B cell (primary cell): ENCODE measurements around the gene MCM3AP. TPM values are rescaled to one million over a fixed set of nuclear protein-coding genes. Genes with fewer than 3 reads are reported as not detected.
"Not testable (repeated sequence)": the region's sequence is repeated elsewhere in the genome, so short reads cannot be mapped to it uniquely, and the experiment has no call there.

Experiments
- ATAC-seq: fragments of 200-7000 bp; cut with Tn5 transposase; one replicate; pipeline ENCODE4 v1.10.0; 2021; ENCODE audit warnings: low read depth, mild to moderate bottlenecking, moderate number of reproducible peaks, moderate library complexity
- CTCF ChIA-PET: fragments of 350-600 bp; sonication (Branson Sonifier 250); formaldehyde crosslinking; loops from one replicate; lab custom pipeline; 2021; ENCODE audit warnings: antibody characterized with exemption, inconsistent platforms; lab: Charles Lee
- POLR2A ChIA-PET: fragments of 350-600 bp; sonication (Branson Sonifier 250); formaldehyde crosslinking; loops from one replicate; lab custom pipeline; 2021; ENCODE audit warnings: antibody characterized with exemption; lab: Charles Lee
- DNase-seq: peaks from one replicate; pipeline ENCODE4 v3.0.0; 2013
- H2AFZ ChIP-seq: 2 replicates; pipeline ENCODE4 v1.6.1; 2012; ENCODE audit warnings: mild to moderate bottlenecking, low read depth, low read length; ENCODE audit not compliant: insufficient read depth, poor library complexity, severe bottlenecking
- H3K27ac ChIP-seq, 2 donors: 1 replicate in 1 of 2; 2 replicates in 1 of 2; pipeline ENCODE4 v1.5.1; 2012 to 2013; ENCODE audit warnings: low read length in 2 of 2, mild to moderate bottlenecking in 2 of 2, moderate library complexity in 1 of 2
- H3K27me3 ChIP-seq, 4 experiments: fragments of 200-600 bp in 1 of 4; sonication (generic) in 1 of 4; replicated peaks in 1 of 4; 1 replicate in 2 of 4; 2 replicates in 2 of 4; pipeline versions ENCODE4 v1.6.1 to v1.7.0; 2013 to 2016; ENCODE audit warnings: low read length in 3 of 4, mild to moderate bottlenecking in 2 of 4, mixed read lengths in 1 of 4, moderate library complexity in 1 of 4; ENCODE audit not compliant: insufficient read depth in 4 of 4, control insufficient read depth in 3 of 4; ENCODE audit errors: control extremely low read depth in 1 of 4
- H3K36me3 ChIP-seq, 2 experiments: replicated peaks in 1 of 2; 1 replicate in 1 of 2; 2 replicates in 1 of 2; pipeline versions ENCODE4 v1.6.1 to v1.7.1; 2013; ENCODE audit warnings: low read length in 1 of 2; ENCODE audit not compliant: insufficient read depth in 2 of 2, control insufficient read depth in 1 of 2; ENCODE audit errors: control extremely low read depth in 1 of 2, extremely low read depth in 1 of 2
- H3K4me1 ChIP-seq, 2 donors: fragments of 200-600 bp in 1 of 2; sonication (generic) in 1 of 2; 1 replicate in 1 of 2; 2 replicates in 1 of 2; pipeline versions ENCODE4 v1.5.1 to v1.6.1; 2013 to 2017; ENCODE audit warnings: low read length in 2 of 2; ENCODE audit not compliant: control insufficient read depth in 2 of 2, insufficient read depth in 2 of 2
- H3K4me2 ChIP-seq: replicated peaks from 2 replicates; pipeline ENCODE3; 2012; ENCODE audit warnings: mild to moderate bottlenecking, low read depth, low read length; ENCODE audit not compliant: poor library complexity, severe bottlenecking
- H3K4me3 ChIP-seq, 5 experiments: fragments of 200-600 bp in 1 of 5; sonication (generic) in 1 of 5; 1 replicate in 3 of 5; 2 replicates in 2 of 5; pipeline versions ENCODE4 v1.5.1 to v1.7.0; 2011 to 2016; ENCODE audit warnings: low read length in 4 of 5, mild to moderate bottlenecking in 4 of 5, low read depth in 2 of 5, control low read depth in 1 of 5, moderate library complexity in 1 of 5; ENCODE audit not compliant: insufficient read depth in 1 of 5; ENCODE audit errors: control extremely low read depth in 1 of 5, extremely low read depth in 1 of 5
- H3K79me2 ChIP-seq: fragments of 200-600 bp; sonication (generic); one replicate; pipeline ENCODE4 v1.6.0; 2016; ENCODE audit warnings: low read length; ENCODE audit not compliant: control insufficient read depth, insufficient read depth
- H3K9ac ChIP-seq: fragments of 200-600 bp; sonication (generic); 2 replicates; pipeline ENCODE4 v1.6.1; 2017; ENCODE audit warnings: mild to moderate bottlenecking, low read length, moderate library complexity
- H3K9me3 ChIP-seq, 3 donors: one replicate each; pipeline versions ENCODE4 v1.6.1 to v1.7.1; 2013; ENCODE audit warnings: low read length in 2 of 3; ENCODE audit not compliant: control insufficient read depth in 2 of 3, insufficient read depth in 1 of 3; ENCODE audit errors: control extremely low read depth in 1 of 3
- H4K20me1 ChIP-seq: 2 replicates; pipeline ENCODE4 v1.6.0; 2012; ENCODE audit warnings: mild to moderate bottlenecking, low read length; ENCODE audit not compliant: insufficient read depth, control insufficient read depth, poor library complexity, severe bottlenecking
- H3K27ac Mint-ChIP-seq: one replicate; pipeline ENCODE4 v1.8.0; 2021; ENCODE audit warnings: mixed read lengths
- H3K27me3 Mint-ChIP-seq: one replicate; pipeline ENCODE4 v1.8.0; 2021; ENCODE audit warnings: mixed read lengths
- H3K4me1 Mint-ChIP-seq: one replicate; pipeline ENCODE4 v1.8.0; 2021; ENCODE audit warnings: mixed read lengths
- H3K4me3 Mint-ChIP-seq: one replicate; pipeline ENCODE4 v1.8.0; 2021; ENCODE audit warnings: mixed read lengths
- H3K9me3 Mint-ChIP-seq: one replicate; pipeline ENCODE4 v1.8.0; 2022; ENCODE audit warnings: mixed read lengths; ENCODE audit not compliant: insufficient read depth
- CTCF ChIP-seq: fragments of 200-600 bp; IDR thresholded peaks from one replicate; pipeline ENCODE4 v1.8.0; 2022; ENCODE audit warnings: antibody characterized with exemption, mild to moderate bottlenecking
- EZH2 ChIP-seq: IDR thresholded peaks from 2 replicates; pipeline ENCODE4 v1.6.1; 2012; ENCODE audit warnings: borderline replicate concordance, low read depth, mild to moderate bottlenecking, moderate library complexity, low read length; ENCODE audit not compliant: insufficient read depth, poor library complexity, severe bottlenecking
- WGBS: methylation state at CpG from one replicate; pipeline ENCODE4 v1.1.5; 2013; ENCODE audit warnings: missing lambda C conversion rate; ENCODE audit not compliant: insufficient coverage; 5-methylcytosine and 5-hydroxymethylcytosine counted together
- intact Hi-C: fragments of 100-400 bp; cut with micrococcal nuclease; formaldehyde crosslinking; loops from one replicate; pipeline ENCODE4 v1.10.0; 2022
- polyA plus RNA-seq: library from polyadenylated mRNA; depleted of rRNA; stranded (reverse); fragments of >200 nt; gene quantifications from 2 replicates; pipeline ENCODE4 v1.2.3, GENCODE V29; 2012
- total RNA-seq, 2 donors: library from RNA; stranded (reverse); fragments of 120-200 nt in 1 of 2; gene quantifications; 1 replicate in 1 of 2; 2 replicates in 1 of 2; pipeline versions ENCODE4 v1.2.3 to v1.2.4, GENCODE V29; 2013 to 2022

MCM3AP gene
- total and polyA plus RNA-seq, 2 donors (not counting 1 experiment from before 2014, with no cell fraction given): 61.7 to 180 TPM

GRCh38 chr21:46202592-46203202, 82.7 kb downstream of the MCM3AP start:
- Histone ChIP-seq H3K27me3 (no peaks in the 10 kb centered on the region), H4K20me1 (no peaks in the 10 kb centered on the region), H3K27ac (no peak overlapping the region), H3K4me3 (no peak overlapping the region), H3K9ac (no peak overlapping the region), H3K36me3 (peaks cover 1 to 9% of the 10 kb centered on the region in 2 experiments), H3K4me2 (no peak overlapping the region), H2AFZ (no peak overlapping the region), H3K4me1 (no peaks in the 10 kb centered on the region), H3K79me2 (no peaks in the 10 kb centered on the region), H3K9me3 (no peaks in the 10 kb centered on the region)
- ChIA-PET CTCF (no interaction called here), POLR2A (no interaction called here)
- Mint-ChIP-seq H3K27me3 (no peaks in the 10 kb centered on the region), H3K27ac (no peak overlapping the region), H3K4me3 (no peak overlapping the region), H3K4me1 (no peaks in the 10 kb centered on the region), H3K9me3 (no peaks in the 10 kb centered on the region)
- ATAC-seq: no peak
- intact Hi-C loops: no loop called here
- WGBS: 100% methylated on average over 4 of the region's 6 CpGs
- TF ChIP-seq EZH2: no peak
- no peak for TF ChIP-seq CTCF
- no peak for DNase-seq

- H2AFZ ChIP-seq, H3K27me3 ChIP-seq, H3K4me1 Mint-ChIP-seq, H3K9me3 Mint-ChIP-seq, ATAC-seq, H3K27ac ChIP-seq, H3K27ac Mint-ChIP-seq, H3K9me3 ChIP-seq, H3K4me3 ChIP-seq, H3K27me3 Mint-ChIP-seq, H3K36me3 ChIP-seq, H3K9ac ChIP-seq, POLR2A ChIA-PET, H4K20me1 ChIP-seq, H3K79me2 ChIP-seq, H3K4me2 ChIP-seq, DNase-seq, intact Hi-C loops, CTCF ChIA-PET, H3K4me3 Mint-ChIP-seq, H3K4me1 ChIP-seq: not testable (repeated sequence)
- 88% methylated on average over 1 of the region's 8 CpGs for WGBS
These were observed 84.3 kb downstream of the MCM3AP start for GRCh38 chr21:46200877-46201803.
